ENCODE data around the gene SLC39A9. TPM values are rescaled to one million over a fixed set of nuclear protein-coding genes. Genes with fewer than 3 reads are reported as not detected.
A peak's percentile ranks its signal among the peaks of the same experiment; 100 is the strongest.

Gene SLC39A9
- total RNA-seq, 1 experiment from 2014 or later = 44.1 TPM

- TF ChIP-seq ZNF263 (CRISPR knock-in tag; IDR thresholded peaks at IDR 0.05; ENCODE audit: low read depth) (no peak), ATF1 (CRISPR knock-in tag; IDR thresholded peaks at IDR 0.05) (no peak), RELA (CRISPR knock-in tag; IDR thresholded peaks at IDR 0.05; ENCODE audit: borderline replicate concordance) (no peak; the same call in 1 of the 2 replicates), HMGXB4 (CRISPR knock-in tag; IDR thresholded peaks at IDR 0.05) (peak; percentile 9; the same call in 1 of the 2 replicates), ZBTB21 (CRISPR knock-in tag; IDR thresholded peaks at IDR 0.05; ENCODE audit: borderline replicate concordance) (no peak), ATF3 (CRISPR knock-in tag; conservative IDR thresholded peaks at IDR 0.05) (no peak), TEAD1 (CRISPR knock-in tag; IDR thresholded peaks at IDR 0.05) (peak; percentile 55; the same call in 1 of the 2 replicates), NR2C2 (CRISPR knock-in tag; IDR thresholded peaks at IDR 0.05) (no peak), ARID4B (CRISPR knock-in tag; IDR thresholded peaks at IDR 0.05; ENCODE audit: borderline replicate concordance) (peak; percentile 26; the same call in 1 of the 2 replicates), FOXK1 (CRISPR knock-in tag; IDR thresholded peaks at IDR 0.05) (peak; percentile 24; the same call in 1 of the 2 replicates), KAT7 (CRISPR knock-in tag; IDR thresholded peaks at IDR 0.05; ENCODE audit: borderline replicate concordance) (0 out of 2 replicates have a peak, but pooled peaks have one; percentile 42), ZNF671 (CRISPR knock-in tag; IDR thresholded peaks at IDR 0.05) (no peak)
Observed at GRCh38 chr14:69483765-69484443, 85.4 kb downstream of the SLC39A9 start (continued).

GRCh38 chr14:69484444-69485314 lies 86.2 kb downstream of the SLC39A9 start, which contains the start of gene PLEKHD1:
Gene PLEKHD1 (plus strand): TSS chr14:69484728. CDS start chr14:69484966, 238 bp downstream.
- no peaks in the 10 kb centered on the region for H3K36me3 Mint-ChIP-seq
- peak within 1 kb of the TSS; percentile 74 for H3K4me3 Mint-ChIP-seq
- ATAC-seq (peak; percentile 77), DNase-seq (ENCODE audit: low spot score) (peak; percentile 79)
- ChIA-PET POLR2A (interaction anchor here (0.6 kb wide), 2 partner anchors 288 to 692 kb away, joined by 3 to 4 read pairs; no protein-coding TSS in a partner anchor), CTCF (interaction anchor here (1.0 to 2.1 kb wide), 12 partner anchors 8 to 223 kb away, joined by 4 to 27 read pairs (median 6); partner anchors contain the start of gene CCDC177)
- peaks cover 17% of the 10 kb centered on the region for H3K4me1 Mint-ChIP-seq
- peaks cover 56% of the 10 kb centered on the region for H3K27me3 Mint-ChIP-seq (ENCODE audit: low read depth)
- no peak within 1 kb of the TSS for H3K27ac Mint-ChIP-seq
- no peaks in the 10 kb centered on the region for H3K9me3 Mint-ChIP-seq
- TF ChIP-seq FOXJ3 (CRISPR knock-in tag; IDR thresholded peaks at IDR 0.05; ENCODE audit: borderline replicate concordance) (no peak), RELA (CRISPR knock-in tag; IDR thresholded peaks at IDR 0.05; ENCODE audit: borderline replicate concordance) (no peak), ZNF512 (CRISPR knock-in tag; IDR thresholded peaks at IDR 0.05; ENCODE audit: borderline replicate concordance) (no peak), GRHL2 (CRISPR knock-in tag; IDR thresholded peaks at IDR 0.05; ENCODE audit: insufficient replicate concordance, severe bottlenecking) (no peak), HMGA2 (CRISPR knock-in tag; IDR thresholded peaks at IDR 0.05) (no peak), ZNF396 (CRISPR knock-in tag; IDR thresholded peaks at IDR 0.05; ENCODE audit: borderline replicate concordance) (no peak), ZSCAN18 (CRISPR knock-in tag; IDR thresholded peaks at IDR 0.05) (no peak), ESRRA (CRISPR knock-in tag; IDR thresholded peaks at IDR 0.05; ENCODE audit: borderline replicate concordance) (no peak), TCF7 (CRISPR knock-in tag; IDR thresholded peaks at IDR 0.05; ENCODE audit: low read depth) (0 out of 2 replicates have a peak, but pooled peaks have one; percentile 53), MAX (CRISPR knock-in tag; IDR thresholded peaks at IDR 0.05) (no peak), HMGXB4 (CRISPR knock-in tag; IDR thresholded peaks at IDR 0.05) (0 out of 2 replicates have a peak, but pooled peaks have one; percentile 9)
